ENCODE data around the gene SKI.

DNA sequence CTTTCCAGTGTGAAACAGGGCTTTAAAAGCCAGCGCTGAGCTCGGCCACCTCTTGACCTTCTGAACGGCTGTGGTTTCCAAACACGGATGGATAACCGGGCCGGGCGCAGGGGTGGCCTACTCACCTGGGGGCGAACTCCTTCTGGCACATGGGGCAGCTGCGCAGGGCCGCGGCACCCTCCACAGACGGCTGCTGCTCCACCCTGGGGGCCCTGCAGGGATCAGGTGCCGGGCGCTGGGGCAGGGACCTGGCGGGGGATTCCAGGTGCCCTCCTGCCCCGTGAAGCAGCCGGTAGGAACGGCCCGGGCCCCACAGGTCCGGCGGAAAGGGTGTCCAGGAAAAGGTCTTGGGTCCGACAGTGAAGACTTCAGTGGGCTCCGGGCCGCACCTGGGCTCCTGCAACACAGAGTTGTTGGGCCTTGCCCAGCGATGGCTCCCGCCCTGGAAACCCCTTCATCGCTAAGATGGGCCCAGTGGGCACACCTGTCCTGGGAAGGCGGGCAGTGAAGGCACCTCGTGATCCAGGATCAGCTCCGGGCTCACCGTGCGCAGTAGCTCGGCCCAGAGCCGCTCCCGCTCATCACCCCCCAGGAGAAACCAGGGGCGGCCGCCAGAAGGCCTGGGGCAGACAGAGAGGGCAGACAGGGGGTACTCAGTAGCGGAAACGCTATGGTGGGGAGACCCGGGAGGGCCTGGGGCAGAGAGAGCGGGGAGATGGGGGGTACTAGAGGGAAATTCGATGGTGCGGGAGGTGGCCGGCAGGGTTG is 34.4 kb upstream of the SKI start:
- TF ChIP-seq FOXM1 (IDR thresholded peaks at IDR 0.05; ENCODE audit: low read depth, low read length): no peak
- no peak for TF ChIP-seq POLR2AphosphoS2 (IDR thresholded peaks at IDR 0.05; ENCODE audit: low read depth, low read length)
- no peak for TF ChIP-seq RAD21 (IDR thresholded peaks at IDR 0.05; ENCODE audit: insufficient read depth, low read depth, low read length)
- no peak for TF ChIP-seq CBFB (IDR thresholded peaks at IDR 0.05; ENCODE audit: low read depth)
- TF ChIP-seq, protein P1, sequence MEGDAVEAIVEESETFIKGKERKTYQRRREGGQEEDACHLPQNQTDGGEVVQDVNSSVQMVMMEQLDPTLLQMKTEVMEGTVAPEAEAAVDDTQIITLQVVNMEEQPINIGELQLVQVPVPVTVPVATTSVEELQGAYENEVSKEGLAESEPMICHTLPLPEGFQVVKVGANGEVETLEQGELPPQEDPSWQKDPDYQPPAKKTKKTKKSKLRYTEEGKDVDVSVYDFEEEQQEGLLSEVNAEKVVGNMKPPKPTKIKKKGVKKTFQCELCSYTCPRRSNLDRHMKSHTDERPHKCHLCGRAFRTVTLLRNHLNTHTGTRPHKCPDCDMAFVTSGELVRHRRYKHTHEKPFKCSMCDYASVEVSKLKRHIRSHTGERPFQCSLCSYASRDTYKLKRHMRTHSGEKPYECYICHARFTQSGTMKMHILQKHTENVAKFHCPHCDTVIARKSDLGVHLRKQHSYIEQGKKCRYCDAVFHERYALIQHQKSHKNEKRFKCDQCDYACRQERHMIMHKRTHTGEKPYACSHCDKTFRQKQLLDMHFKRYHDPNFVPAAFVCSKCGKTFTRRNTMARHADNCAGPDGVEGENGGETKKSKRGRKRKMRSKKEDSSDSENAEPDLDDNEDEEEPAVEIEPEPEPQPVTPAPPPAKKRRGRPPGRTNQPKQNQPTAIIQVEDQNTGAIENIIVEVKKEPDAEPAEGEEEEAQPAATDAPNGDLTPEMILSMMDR (IDR thresholded peaks at IDR 0.05 in 2 of 3, conservative IDR thresholded peaks at IDR 0.05 in 1 of 3; ENCODE audit: control insufficient read depth in 2 of 3, extremely low read depth in 1 of 3, insufficient read depth in 1 of 3, low read depth in 3 of 3, low read length in 3 of 3): no peak
- TF ChIP-seq EP300 (IDR thresholded peaks at IDR 0.05; ENCODE audit: borderline replicate concordance in 1 of 2, control insufficient read depth in 1 of 2, low read depth in 2 of 2, low read length in 2 of 2): no peak
- TF ChIP-seq STAT3 (IDR thresholded peaks at IDR 0.05; ENCODE audit: low read depth, low read length): no peak
- no peak for TF ChIP-seq MEF2A (IDR thresholded peaks at IDR 0.05; ENCODE audit: insufficient read depth, low read depth, low read length)
- no peak for TF ChIP-seq IKZF1 (conservative IDR thresholded peaks at IDR 0.05)
- TF ChIP-seq RB1 (IDR thresholded peaks at IDR 0.05; ENCODE audit: borderline replicate concordance): no peak
- TF ChIP-seq EZH2 (IDR thresholded peaks at IDR 0.05; ENCODE audit: borderline replicate concordance, control insufficient read depth, low read depth, low read length): no peak
- TF ChIP-seq, protein P2, sequence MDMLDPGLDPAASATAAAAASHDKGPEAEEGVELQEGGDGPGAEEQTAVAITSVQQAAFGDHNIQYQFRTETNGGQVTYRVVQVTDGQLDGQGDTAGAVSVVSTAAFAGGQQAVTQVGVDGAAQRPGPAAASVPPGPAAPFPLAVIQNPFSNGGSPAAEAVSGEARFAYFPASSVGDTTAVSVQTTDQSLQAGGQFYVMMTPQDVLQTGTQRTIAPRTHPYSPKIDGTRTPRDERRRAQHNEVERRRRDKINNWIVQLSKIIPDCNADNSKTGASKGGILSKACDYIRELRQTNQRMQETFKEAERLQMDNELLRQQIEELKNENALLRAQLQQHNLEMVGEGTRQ (IDR thresholded peaks at IDR 0.05; ENCODE audit: borderline replicate concordance, low read depth, low read length): no peak
- TF ChIP-seq CEBPB (IDR thresholded peaks at IDR 0.05; ENCODE audit: borderline replicate concordance in 1 of 2, low read depth in 2 of 2, low read length in 2 of 2): no peak
